ENCODE data around the gene OR7E24.
"Not testable (repeated sequence)": the region's sequence is repeated elsewhere in the genome, so short reads cannot be mapped to it uniquely, and the experiment has no call there.

The OR7E24 gene

DNA sequence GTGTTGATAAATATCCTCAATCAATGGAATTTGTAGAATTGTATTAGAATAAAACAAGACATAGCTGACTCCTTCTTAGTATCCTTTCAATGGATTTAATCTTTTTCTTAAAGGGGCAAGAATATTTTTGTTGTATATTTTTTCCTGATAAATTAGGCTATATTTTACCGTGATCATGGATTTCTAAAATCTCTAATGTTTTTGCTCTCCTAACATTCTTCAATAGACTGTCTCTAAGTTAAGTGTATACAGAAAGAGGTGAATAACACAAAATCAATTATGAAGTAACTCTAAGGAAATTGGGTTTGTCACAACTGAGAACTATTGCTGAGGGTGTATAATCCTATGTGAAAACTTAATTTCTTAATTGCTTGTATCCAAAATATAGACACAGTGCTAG is at the start of gene OR7E24:
TSS of gene OR7E24 (plus strand) at position 301 of the 400 bp plus-strand sequence. CDS start 114 bp downstream, outside the sequence.
- H3K9me2 ChIP-seq (replicated peaks; ENCODE audit: control insufficient read depth, low read length), result no peaks in the 10 kb centered on the region
- H3K27me3 ChIP-seq (ENCODE audit: control insufficient read depth, low read length), result no peaks in the 10 kb centered on the region
- H3K9me3 ChIP-seq (ENCODE audit: control insufficient read depth, insufficient read depth, low read length), result no peaks in the 10 kb centered on the region
- H3K36me3 ChIP-seq (ENCODE audit: control insufficient read depth, low read length), result no peaks in the 10 kb centered on the region
- TF ChIP-seq, protein P1, sequence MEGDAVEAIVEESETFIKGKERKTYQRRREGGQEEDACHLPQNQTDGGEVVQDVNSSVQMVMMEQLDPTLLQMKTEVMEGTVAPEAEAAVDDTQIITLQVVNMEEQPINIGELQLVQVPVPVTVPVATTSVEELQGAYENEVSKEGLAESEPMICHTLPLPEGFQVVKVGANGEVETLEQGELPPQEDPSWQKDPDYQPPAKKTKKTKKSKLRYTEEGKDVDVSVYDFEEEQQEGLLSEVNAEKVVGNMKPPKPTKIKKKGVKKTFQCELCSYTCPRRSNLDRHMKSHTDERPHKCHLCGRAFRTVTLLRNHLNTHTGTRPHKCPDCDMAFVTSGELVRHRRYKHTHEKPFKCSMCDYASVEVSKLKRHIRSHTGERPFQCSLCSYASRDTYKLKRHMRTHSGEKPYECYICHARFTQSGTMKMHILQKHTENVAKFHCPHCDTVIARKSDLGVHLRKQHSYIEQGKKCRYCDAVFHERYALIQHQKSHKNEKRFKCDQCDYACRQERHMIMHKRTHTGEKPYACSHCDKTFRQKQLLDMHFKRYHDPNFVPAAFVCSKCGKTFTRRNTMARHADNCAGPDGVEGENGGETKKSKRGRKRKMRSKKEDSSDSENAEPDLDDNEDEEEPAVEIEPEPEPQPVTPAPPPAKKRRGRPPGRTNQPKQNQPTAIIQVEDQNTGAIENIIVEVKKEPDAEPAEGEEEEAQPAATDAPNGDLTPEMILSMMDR (IDR thresholded peaks at IDR 0.05; ENCODE audit: low read depth, low read length, poor library complexity, severe bottlenecking), result no peak
- TF ChIP-seq EZH2phosphoT487 (IDR thresholded peaks at IDR 0.05; ENCODE audit: borderline replicate concordance, low read length), result no peak
- H3K4me2 ChIP-seq (ENCODE audit: low read length), result no peak within 1 kb of the TSS
- H3F3A ChIP-seq (ENCODE audit: control insufficient read depth, insufficient read depth), result no peaks in the 10 kb centered on the region
- no peak within 1 kb of the TSS for H3K27ac ChIP-seq (ENCODE audit: low read depth, low read length)
- no peaks in the 10 kb centered on the region for H3K4me1 ChIP-seq (ENCODE audit: control insufficient read depth, low read length)
- no peak within 1 kb of the TSS for H3K4me3 ChIP-seq (ENCODE audit: low read length)
- H4K20me1 ChIP-seq (ENCODE audit: control insufficient read depth, insufficient read depth, low read depth, low read length), result no peaks in the 10 kb centered on the region
- H3K79me2 ChIP-seq (ENCODE audit: control insufficient read depth, low read length), result no peaks in the 10 kb centered on the region

DNA sequence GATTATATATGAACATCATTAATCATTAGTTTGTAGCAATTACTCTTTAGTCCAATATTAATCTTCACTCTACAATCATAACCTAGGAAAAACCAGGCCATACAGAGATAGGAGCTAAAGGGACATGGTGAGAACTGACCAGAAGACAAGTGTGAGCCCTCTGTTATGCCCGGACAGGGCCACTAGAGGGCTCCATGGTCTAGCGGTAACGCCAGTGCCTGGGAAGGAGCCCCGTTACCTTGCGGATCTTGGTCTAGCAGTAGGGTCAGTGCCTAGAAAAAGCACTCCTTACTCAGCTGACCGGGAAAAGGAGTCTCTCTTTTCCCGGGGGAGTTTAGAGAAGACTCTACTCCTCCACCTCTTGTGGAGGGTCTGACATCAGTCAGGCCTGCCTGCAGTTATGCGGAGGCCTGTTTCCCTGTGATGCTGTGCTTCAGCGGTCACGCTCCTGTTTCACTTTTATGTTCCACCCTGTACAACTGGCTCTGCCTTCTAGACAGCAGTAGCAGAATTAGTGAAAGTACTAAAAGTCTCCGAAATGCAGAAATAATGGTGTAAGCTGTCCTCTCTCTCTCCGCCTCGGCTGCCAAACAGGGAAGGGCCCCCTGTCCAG is 45.1 kb upstream of the OR7E24 start:
- Histone ChIP-seq H4K20me1 (ENCODE audit: control insufficient read depth, insufficient read depth, low read depth, low read length) (no peaks in the 10 kb centered on the region), H3K9me2 (replicated peaks; ENCODE audit: control insufficient read depth, low read length) (no peaks in the 10 kb centered on the region), H3K79me2 (ENCODE audit: control insufficient read depth, low read length) (no peaks in the 10 kb centered on the region), H3K4me3 (ENCODE audit: low read length) (no peak overlapping the region), H3K36me3 (ENCODE audit: control insufficient read depth, low read length) (no peaks in the 10 kb centered on the region), H3K4me1 (ENCODE audit: control insufficient read depth, low read length) (no peaks in the 10 kb centered on the region), H3K27me3 (ENCODE audit: control insufficient read depth, low read length) (peaks cover 3% of the 10 kb centered on the region; the same call in 1 of the 2 replicates), H3K9me3 (ENCODE audit: control insufficient read depth, insufficient read depth, low read length) (no peaks in the 10 kb centered on the region), H3K27ac (ENCODE audit: low read depth, low read length) (no peak overlapping the region), H3F3A (ENCODE audit: control insufficient read depth, insufficient read depth) (no peaks in the 10 kb centered on the region), H3K4me2 (ENCODE audit: low read length) (no peak overlapping the region)
- no peak for TF ChIP-seq EZH2phosphoT487 (IDR thresholded peaks at IDR 0.05; ENCODE audit: borderline replicate concordance, low read length)
- TF ChIP-seq, protein P1 (IDR thresholded peaks at IDR 0.05; ENCODE audit: low read depth, low read length, poor library complexity, severe bottlenecking), result peak; percentile 73

DNA sequence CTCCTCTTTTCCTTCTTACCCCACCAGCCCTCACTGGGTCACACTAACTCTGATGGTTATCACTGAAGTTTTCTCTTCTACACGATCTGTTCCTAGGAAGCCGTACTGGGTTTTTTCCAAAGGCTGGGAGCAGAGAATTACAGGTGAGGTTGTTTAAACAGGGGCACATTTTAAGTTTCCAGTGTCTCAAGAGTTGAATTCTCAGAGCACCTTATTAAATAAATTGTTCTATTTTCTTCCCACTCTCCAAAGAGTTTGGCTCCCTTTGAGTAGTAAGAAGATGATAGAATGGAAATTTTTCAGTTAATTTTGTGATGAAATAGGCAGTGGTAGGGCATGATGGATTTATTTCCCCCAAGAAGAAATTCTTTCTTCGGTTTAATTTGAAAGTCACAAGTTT is 31.2 kb upstream of the OR7E24 start, which contains the start of gene OR7D4:
TSS of gene OR7D4 (minus strand) at position 101 of the 400 bp plus-strand sequence. CDS start 4,752 bp downstream, outside the sequence.
- Histone ChIP-seq H3F3A (ENCODE audit: control insufficient read depth, insufficient read depth) (no peaks in the 10 kb centered on the region), H3K4me3 (ENCODE audit: low read length) (no peak within 1 kb of the TSS), H3K27ac (ENCODE audit: low read depth, low read length) (no peak within 1 kb of the TSS), H3K9me3 (ENCODE audit: control insufficient read depth, insufficient read depth, low read length) (no peaks in the 10 kb centered on the region), H4K20me1 (ENCODE audit: control insufficient read depth, insufficient read depth, low read depth, low read length) (no peaks in the 10 kb centered on the region), H3K36me3 (ENCODE audit: control insufficient read depth, low read length) (no peaks in the 10 kb centered on the region), H3K79me2 (ENCODE audit: control insufficient read depth, low read length) (no peaks in the 10 kb centered on the region), H3K9me2 (replicated peaks; ENCODE audit: control insufficient read depth, low read length) (no peaks in the 10 kb centered on the region), H3K27me3 (ENCODE audit: control insufficient read depth, low read length) (no peaks in the 10 kb centered on the region), H3K4me2 (ENCODE audit: low read length) (no peak within 1 kb of the TSS), H3K4me1 (ENCODE audit: control insufficient read depth, low read length) (no peaks in the 10 kb centered on the region)
- no peak for TF ChIP-seq EZH2phosphoT487 (IDR thresholded peaks at IDR 0.05; ENCODE audit: borderline replicate concordance, low read length)

DNA sequence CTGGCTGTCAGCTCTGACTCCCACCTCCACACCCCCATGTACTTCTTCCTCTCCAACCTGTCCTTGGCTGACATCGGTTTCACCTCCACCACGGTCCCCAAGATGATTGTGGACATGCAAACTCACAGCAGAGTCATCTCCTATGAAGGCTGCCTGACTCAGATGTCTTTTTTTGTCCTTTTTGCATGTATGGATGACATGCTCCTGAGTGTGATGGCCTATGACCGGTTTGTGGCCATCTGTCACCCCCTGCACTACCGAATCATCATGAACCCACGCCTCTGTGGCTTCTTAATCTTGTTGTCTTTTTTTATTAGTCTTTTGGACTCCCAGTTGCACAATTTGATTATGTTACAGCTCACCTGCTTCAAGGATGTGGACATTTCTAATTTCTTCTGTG is 506 bp downstream of the OR7E24 start:
- H3K4me2 ChIP-seq (ENCODE audit: low read length), result no peak overlapping the region
- H3K79me2 ChIP-seq (ENCODE audit: control insufficient read depth, low read length), result no peaks in the 10 kb centered on the region
- no peaks in the 10 kb centered on the region for H3K27me3 ChIP-seq (ENCODE audit: control insufficient read depth, low read length)
- H3K4me3 ChIP-seq (ENCODE audit: low read length), result no peak overlapping the region
- no peaks in the 10 kb centered on the region for H3K9me2 ChIP-seq (replicated peaks; ENCODE audit: control insufficient read depth, low read length)
- H3F3A ChIP-seq (ENCODE audit: control insufficient read depth, insufficient read depth), result no peaks in the 10 kb centered on the region
- H3K9me3 ChIP-seq (ENCODE audit: control insufficient read depth, insufficient read depth, low read length), result no peaks in the 10 kb centered on the region
- no peak overlapping the region for H3K27ac ChIP-seq (ENCODE audit: low read depth, low read length)
- TF ChIP-seq, protein P1 (IDR thresholded peaks at IDR 0.05; ENCODE audit: low read depth, low read length, poor library complexity, severe bottlenecking), result no peak
- TF ChIP-seq EZH2phosphoT487 (IDR thresholded peaks at IDR 0.05; ENCODE audit: borderline replicate concordance, low read length), result no peak
- no peaks in the 10 kb centered on the region for H3K4me1 ChIP-seq (ENCODE audit: control insufficient read depth, low read length)
- no peaks in the 10 kb centered on the region for H3K36me3 ChIP-seq (ENCODE audit: control insufficient read depth, low read length)
- no peaks in the 10 kb centered on the region for H4K20me1 ChIP-seq (ENCODE audit: control insufficient read depth, insufficient read depth, low read depth, low read length)

DNA sequence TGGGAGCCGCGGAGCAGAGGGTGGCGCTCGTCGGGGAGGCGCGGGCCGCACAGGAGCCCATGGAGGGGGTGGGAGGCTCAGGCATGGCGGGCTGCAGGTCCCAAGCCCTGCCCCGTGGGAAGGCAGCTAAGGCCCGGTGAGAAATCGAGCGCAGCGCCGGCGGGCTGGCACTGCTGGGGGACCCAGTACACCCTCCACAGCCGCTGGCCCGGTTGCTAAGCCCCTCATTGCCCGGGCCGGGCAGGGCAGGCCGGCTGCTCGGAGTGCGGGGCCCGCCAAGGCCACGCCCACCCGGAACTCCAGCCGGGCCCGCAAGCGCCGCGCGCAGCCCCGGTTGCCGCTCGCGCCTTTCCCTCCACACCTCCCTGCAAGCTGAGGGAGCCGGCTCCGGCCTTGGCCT is 32.8 kb downstream of the OR7E24 start:
- not testable (repeated sequence) for H4K20me1 ChIP-seq (ENCODE audit: control insufficient read depth, insufficient read depth, low read depth, low read length); H3K27ac ChIP-seq (ENCODE audit: low read depth, low read length); H3K36me3 ChIP-seq (ENCODE audit: control insufficient read depth, low read length); H3K4me2 ChIP-seq (ENCODE audit: low read length); H3K4me1 ChIP-seq (ENCODE audit: control insufficient read depth, low read length); H3K4me3 ChIP-seq (ENCODE audit: low read length); H3K9me2 ChIP-seq (replicated peaks; ENCODE audit: control insufficient read depth, low read length); H3F3A ChIP-seq (ENCODE audit: control insufficient read depth, insufficient read depth); H3K79me2 ChIP-seq (ENCODE audit: control insufficient read depth, low read length); H3K9me3 ChIP-seq (ENCODE audit: control insufficient read depth, insufficient read depth, low read length); H3K27me3 ChIP-seq (ENCODE audit: control insufficient read depth, low read length)
